ENCODE measurements around the gene BTBD18.

The BTBD18 gene

GRCh38 chr11:57704932-57705331, 46.7 kb downstream of the BTBD18 start:
- Histone ChIP-seq H3K27ac (ENCODE audit: low read depth, low read length, severe bottlenecking) (no peak overlapping the region), H3K4me3 (ENCODE audit: extremely low read depth, insufficient read depth, low read length, poor library complexity, severe bottlenecking) (no peak overlapping the region), H3K9me3 (ENCODE audit: control insufficient read depth, low read length) (no peaks in the 10 kb centered on the region), H3K36me3 (ENCODE audit: control insufficient read depth, insufficient read depth, low read length) (peaks cover 68% of the 10 kb centered on the region), H3K4me1 (ENCODE audit: control insufficient read depth, insufficient read depth, low read length, poor library complexity, severe bottlenecking) (no peaks in the 10 kb centered on the region)
- 80 to 100% methylated on average over 1 to 2 of the region's 6 CpGs for WGBS, 2 experiments (ENCODE audit: insufficient coverage in 2 of 2)

GRCh38 chr11:57703341-57703740, 48.3 kb downstream of the BTBD18 start:
- Histone ChIP-seq H3K36me3 (ENCODE audit: control insufficient read depth, insufficient read depth, low read length) (peaks cover 71% of the 10 kb centered on the region), H3K4me3 (ENCODE audit: extremely low read depth, insufficient read depth, low read length, poor library complexity, severe bottlenecking) (no peak overlapping the region), H3K4me1 (ENCODE audit: control insufficient read depth, insufficient read depth, low read length, poor library complexity, severe bottlenecking) (no peaks in the 10 kb centered on the region), H3K27ac (ENCODE audit: low read depth, low read length, severe bottlenecking) (no peak overlapping the region), H3K9me3 (ENCODE audit: control insufficient read depth, low read length) (no peaks in the 10 kb centered on the region)
- WGBS, 2 experiments (ENCODE audit: insufficient coverage in 2 of 2) = 94 to 100% methylated on average over 3 to 4 of the region's 4 CpGs

GRCh38 chr11:57700425-57700824, 51.2 kb downstream of the BTBD18 start:
- peaks cover 85% of the 10 kb centered on the region for H3K36me3 ChIP-seq (ENCODE audit: control insufficient read depth, insufficient read depth, low read length)
- no peaks in the 10 kb centered on the region for H3K4me1 ChIP-seq (ENCODE audit: control insufficient read depth, insufficient read depth, low read length, poor library complexity, severe bottlenecking)
- H3K4me3 ChIP-seq (ENCODE audit: extremely low read depth, insufficient read depth, low read length, poor library complexity, severe bottlenecking) = no peak overlapping the region
- H3K9me3 ChIP-seq (ENCODE audit: control insufficient read depth, low read length) = no peaks in the 10 kb centered on the region
- no peak overlapping the region for H3K27ac ChIP-seq (ENCODE audit: low read depth, low read length, severe bottlenecking)
- no CpG with 5 or more reads among the region's 3 CpGs for WGBS, 2 experiments (ENCODE audit: insufficient coverage in 2 of 2)

GRCh38 chr11:57699813-57700212, 51.8 kb downstream of the BTBD18 start:
- Histone ChIP-seq H3K36me3 (ENCODE audit: control insufficient read depth, insufficient read depth, low read length) (peaks cover 87% of the 10 kb centered on the region), H3K4me3 (ENCODE audit: extremely low read depth, insufficient read depth, low read length, poor library complexity, severe bottlenecking) (no peak overlapping the region), H3K27ac (ENCODE audit: low read depth, low read length, severe bottlenecking) (no peak overlapping the region), H3K4me1 (ENCODE audit: control insufficient read depth, insufficient read depth, low read length, poor library complexity, severe bottlenecking) (no peaks in the 10 kb centered on the region), H3K9me3 (ENCODE audit: control insufficient read depth, low read length) (no peaks in the 10 kb centered on the region)
- 94 to 98% methylated on average over 6 to 8 of the region's 10 CpGs for WGBS, 2 experiments (ENCODE audit: insufficient coverage in 2 of 2)

GRCh38 chr11:57698843-57699365, 52.7 kb downstream of the BTBD18 start:
- H3K9me3 ChIP-seq (ENCODE audit: control insufficient read depth, low read length) = no peaks in the 10 kb centered on the region
- no peaks in the 10 kb centered on the region for H3K4me1 ChIP-seq (ENCODE audit: control insufficient read depth, insufficient read depth, low read length, poor library complexity, severe bottlenecking)
- H3K4me3 ChIP-seq (ENCODE audit: extremely low read depth, insufficient read depth, low read length, poor library complexity, severe bottlenecking) = no peak overlapping the region
- no peak overlapping the region for H3K27ac ChIP-seq (ENCODE audit: low read depth, low read length, severe bottlenecking)
- peaks cover 87% of the 10 kb centered on the region for H3K36me3 ChIP-seq (ENCODE audit: control insufficient read depth, insufficient read depth, low read length)
- 95 to 96% methylated on average over 16 to 17 of the region's 18 CpGs for WGBS, 2 experiments (ENCODE audit: insufficient coverage in 2 of 2)

Data from mesodermal cell (in vitro differentiated cells).